CD4-positive, alpha-beta T cell treated with Interleukin-6 at 100 ng/mL for 8 hours (primary cell): ENCODE results near the gene MEGF9.
A peak's percentile ranks its signal among the peaks of the same experiment; 100 is the strongest.

Experiments
- DNase-seq: peaks from one replicate; pipeline ENCODE4 v3.0.0-alpha.2; 2020; ENCODE audit warnings: mixed read lengths, low spot score

The MEGF9 gene

GRCh38 chr9:120730654-120731514 lies 16.6 kb upstream of the MEGF9 start:
- no peak for DNase-seq

GRCh38 chr9:120729791-120730241 lies 15.5 kb upstream of the MEGF9 start:
- no peak for DNase-seq

- no peak for DNase-seq
Observed at GRCh38 chr9:120726484-120726883, 12.2 kb upstream of the MEGF9 start.

GRCh38 chr9:120725907-120726306 lies 11.6 kb upstream of the MEGF9 start:
- DNase-seq, result no peak

- no peak for DNase-seq
Observed at GRCh38 chr9:120724757-120725400, 10.6 kb upstream of the MEGF9 start.

GRCh38 chr9:120723565-120723964 lies 9.3 kb upstream of the MEGF9 start:
- DNase-seq, result no peak

- no peak for DNase-seq
Observed at GRCh38 chr9:120720404-120720803, 6.1 kb upstream of the MEGF9 start.

GRCh38 chr9:120718316-120718715 lies 4.0 kb upstream of the MEGF9 start:
- DNase-seq, result no peak

- no peak for DNase-seq
Observed at GRCh38 chr9:120717176-120717575, 2.9 kb upstream of the MEGF9 start.

- DNase-seq, result no peak
Observed at GRCh38 chr9:120716483-120716882, 2.2 kb upstream of the MEGF9 start.

- no peak for DNase-seq
Observed at GRCh38 chr9:120715389-120715924, 1.2 kb upstream of the MEGF9 start.

GRCh38 chr9:120714846-120715388 lies 647 bp upstream of the MEGF9 start:
- DNase-seq, result no peak

- no peak for DNase-seq
Observed at GRCh38 chr9:120713257-120714087, 798 bp downstream of the MEGF9 start.

GRCh38 chr9:120712539-120713031 lies 1.7 kb downstream of the MEGF9 start:
- no peak for DNase-seq

GRCh38 chr9:120711841-120712538 lies 2.3 kb downstream of the MEGF9 start:
- DNase-seq, result no peak

GRCh38 chr9:120711354-120711753 lies 2.9 kb downstream of the MEGF9 start:
- DNase-seq, result no peak

GRCh38 chr9:120710110-120710981 lies 3.9 kb downstream of the MEGF9 start:
- DNase-seq, result peak; percentile 58

- DNase-seq, result no peak
Observed at GRCh38 chr9:120708526-120709224, 5.6 kb downstream of the MEGF9 start.

- no peak for DNase-seq
Observed at GRCh38 chr9:120707170-120707569, 7.1 kb downstream of the MEGF9 start.
